Large intestine (tissue), 3 donors: ENCODE results near the gene PRKCB. TPM values are rescaled to one million over a fixed set of nuclear protein-coding genes. Genes with fewer than 3 reads are reported as not detected.

Experiments
- DNase-seq, 2 donors: peaks; one replicate each; pipeline versions ENCODE4 v3.0.0 to v3.0.0-alpha.2; 2013
- H3K27ac ChIP-seq: one replicate; pipeline ENCODE4 v1.5.1; 2013; ENCODE audit warnings: low read length
- H3K27me3 ChIP-seq: 2 replicates; pipeline ENCODE4 v1.6.1; 2013; ENCODE audit warnings: low read length; ENCODE audit not compliant: control insufficient read depth, insufficient read depth
- H3K36me3 ChIP-seq: 2 replicates; pipeline ENCODE4 v1.6.1; 2013; ENCODE audit warnings: low read length; ENCODE audit not compliant: control insufficient read depth, insufficient read depth
- H3K4me1 ChIP-seq: one replicate; pipeline ENCODE4 v1.6.1; 2013; ENCODE audit warnings: low read length; ENCODE audit not compliant: control insufficient read depth, insufficient read depth
- H3K4me3 ChIP-seq: one replicate; pipeline ENCODE4 v1.5.1; 2013; ENCODE audit warnings: low read length
- H3K9me3 ChIP-seq: one replicate; pipeline ENCODE4 v1.6.1; 2013; ENCODE audit warnings: mild to moderate bottlenecking, low read depth, low read length, moderate library complexity; ENCODE audit not compliant: control insufficient read depth
- WGBS: methylation state at CpG from one replicate; pipeline ENCODE4 v1.1.5; 2013; ENCODE audit warnings: low lambda C conversion rate; ENCODE audit not compliant: insufficient coverage; 5-methylcytosine and 5-hydroxymethylcytosine counted together
- polyA plus RNA-seq: library from polyadenylated mRNA; unstranded; fragments of 120-200 nt; gene quantifications from one replicate; pipeline ENCODE4 v1.2.1, GENCODE V29; 2013

PRKCB gene
- polyA plus RNA-seq, 1 donor = 3.1 TPM

GRCh38 chr16:23941963-23942564 lies 106.3 kb downstream of the PRKCB start:
- DNase-seq = no peak
- no CpG with 5 or more reads among the region's 5 CpGs for WGBS
- Histone ChIP-seq H3K4me1 (no peaks in the 10 kb centered on the region), H3K36me3 (no peaks in the 10 kb centered on the region), H3K4me3 (no peak overlapping the region), H3K27ac (no peak overlapping the region), H3K27me3 (no peaks in the 10 kb centered on the region), H3K9me3 (no peaks in the 10 kb centered on the region)

DNA sequence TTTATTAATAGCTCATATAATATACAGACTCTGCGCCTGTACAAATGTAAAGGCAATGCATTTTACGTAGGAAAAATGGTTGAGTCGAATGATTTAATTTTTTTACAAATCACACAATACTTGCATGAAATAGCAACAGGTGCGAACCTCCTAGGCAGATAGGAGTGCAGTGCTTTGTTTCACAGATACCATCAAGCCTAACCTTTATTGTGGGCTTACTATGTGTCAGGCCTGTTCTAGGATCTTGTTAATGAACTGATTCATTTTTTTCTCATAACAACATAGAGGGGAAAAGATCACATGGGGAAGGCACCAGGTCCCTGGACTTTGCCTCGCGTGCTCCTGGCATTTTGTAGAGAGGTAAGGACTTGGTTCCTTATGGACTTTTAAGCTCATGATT lies 107.8 kb downstream of the PRKCB start:
- no peaks in the 10 kb centered on the region for H3K4me1 ChIP-seq
- no peaks in the 10 kb centered on the region for H3K36me3 ChIP-seq
- no peak overlapping the region for H3K27ac ChIP-seq
- H3K27me3 ChIP-seq = no peaks in the 10 kb centered on the region
- DNase-seq = no peak
- H3K9me3 ChIP-seq = no peaks in the 10 kb centered on the region
- H3K4me3 ChIP-seq = no peak overlapping the region
- WGBS = 100% methylated on average over 1 of the region's 6 CpGs

DNA sequence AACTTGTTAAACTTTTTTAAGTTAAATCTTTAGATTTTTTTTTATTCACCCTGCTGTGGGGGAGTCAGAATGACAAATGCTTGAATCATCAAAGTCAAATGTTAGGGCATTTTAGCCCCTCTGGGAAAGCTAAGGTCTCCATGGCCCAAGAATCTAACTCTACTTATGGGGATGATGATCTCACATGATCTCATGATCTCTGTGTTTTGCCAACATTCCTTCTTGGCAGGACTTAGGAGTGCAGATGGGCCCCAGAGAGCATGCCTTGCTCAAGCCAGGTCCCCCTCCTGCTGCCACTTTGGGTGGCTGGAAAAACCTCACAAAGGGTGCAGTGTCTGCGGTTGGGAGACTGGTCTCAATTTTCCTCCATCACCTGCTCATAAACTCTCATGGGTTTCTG lies 108.6 kb downstream of the PRKCB start:
- Histone ChIP-seq H3K4me3 (no peak overlapping the region), H3K27ac (no peak overlapping the region), H3K4me1 (no peaks in the 10 kb centered on the region), H3K27me3 (no peaks in the 10 kb centered on the region), H3K9me3 (no peaks in the 10 kb centered on the region), H3K36me3 (no peaks in the 10 kb centered on the region)
- DNase-seq = no peak
- WGBS = no CpG with 5 or more reads among the region's 1 CpG

DNA sequence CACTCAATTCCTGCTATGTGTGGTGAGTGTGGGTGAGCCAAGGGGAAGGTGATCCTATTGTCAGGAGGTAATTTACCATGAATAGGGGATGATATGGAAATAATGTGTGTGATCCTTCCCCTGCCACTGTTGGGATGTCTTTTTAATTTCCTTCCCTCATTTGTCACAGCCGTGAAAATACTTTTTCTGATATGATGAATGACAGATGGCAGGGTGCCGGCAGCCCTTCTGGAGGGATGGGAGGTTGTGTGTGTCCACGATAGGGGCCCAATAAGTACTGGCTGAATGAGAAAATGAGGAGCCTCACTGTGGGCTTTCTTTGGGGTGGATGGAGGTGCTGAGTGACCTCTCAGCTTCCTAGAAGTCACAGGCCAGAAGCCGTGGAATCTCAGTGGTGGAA lies 109.5 kb downstream of the PRKCB start:
- Histone ChIP-seq H3K9me3 (no peaks in the 10 kb centered on the region), H3K27me3 (no peaks in the 10 kb centered on the region), H3K4me1 (no peaks in the 10 kb centered on the region), H3K27ac (no peak overlapping the region), H3K36me3 (no peaks in the 10 kb centered on the region), H3K4me3 (no peak overlapping the region)
- 50% methylated on average over 1 of the region's 4 CpGs for WGBS
- no peak for DNase-seq

DNA sequence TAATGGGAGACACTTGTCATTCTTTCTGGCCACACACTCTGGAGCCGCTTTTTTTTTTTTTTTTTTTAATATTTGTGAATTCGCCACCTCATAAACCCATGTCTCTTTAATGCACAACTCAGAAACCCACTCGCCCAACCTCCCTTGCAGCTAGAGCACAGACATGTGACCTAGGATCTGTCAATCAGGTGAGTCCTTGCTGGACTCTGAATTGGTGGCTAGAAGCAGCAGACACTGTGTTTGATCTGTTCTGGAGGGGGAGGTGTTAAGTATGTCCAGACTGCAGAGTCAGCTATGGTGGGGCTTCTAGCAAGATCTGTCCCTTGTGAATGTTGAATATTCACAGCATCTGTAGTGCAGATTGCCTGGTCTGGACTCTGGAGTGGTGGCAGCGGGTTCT lies 112.1 kb downstream of the PRKCB start:
- no peak for DNase-seq
- no peaks in the 10 kb centered on the region for H3K4me1 ChIP-seq
- no peak overlapping the region for H3K27ac ChIP-seq
- WGBS = no CpG with 5 or more reads among the region's 4 CpGs
- no peaks in the 10 kb centered on the region for H3K36me3 ChIP-seq
- no peak overlapping the region for H3K4me3 ChIP-seq
- no peaks in the 10 kb centered on the region for H3K9me3 ChIP-seq
- H3K27me3 ChIP-seq = no peaks in the 10 kb centered on the region

GRCh38 chr16:23948949-23949411 lies 113.2 kb downstream of the PRKCB start:
- 79% methylated on average over 5 of the region's 11 CpGs for WGBS
- Histone ChIP-seq H3K27ac (no peak overlapping the region), H3K4me3 (no peak overlapping the region), H3K36me3 (no peaks in the 10 kb centered on the region), H3K27me3 (peaks cover 2% of the 10 kb centered on the region), H3K9me3 (no peaks in the 10 kb centered on the region), H3K4me1 (no peaks in the 10 kb centered on the region)
- DNase-seq = no peak

GRCh38 chr16:23949630-23950290 lies 114.0 kb downstream of the PRKCB start:
- DNase-seq = no peak
- Histone ChIP-seq H3K27ac (no peak overlapping the region), H3K4me3 (no peak overlapping the region), H3K27me3 (peaks cover 2% of the 10 kb centered on the region), H3K9me3 (no peaks in the 10 kb centered on the region), H3K4me1 (no peaks in the 10 kb centered on the region), H3K36me3 (no peaks in the 10 kb centered on the region)
- no CpG with 5 or more reads among the region's 5 CpGs for WGBS

DNA sequence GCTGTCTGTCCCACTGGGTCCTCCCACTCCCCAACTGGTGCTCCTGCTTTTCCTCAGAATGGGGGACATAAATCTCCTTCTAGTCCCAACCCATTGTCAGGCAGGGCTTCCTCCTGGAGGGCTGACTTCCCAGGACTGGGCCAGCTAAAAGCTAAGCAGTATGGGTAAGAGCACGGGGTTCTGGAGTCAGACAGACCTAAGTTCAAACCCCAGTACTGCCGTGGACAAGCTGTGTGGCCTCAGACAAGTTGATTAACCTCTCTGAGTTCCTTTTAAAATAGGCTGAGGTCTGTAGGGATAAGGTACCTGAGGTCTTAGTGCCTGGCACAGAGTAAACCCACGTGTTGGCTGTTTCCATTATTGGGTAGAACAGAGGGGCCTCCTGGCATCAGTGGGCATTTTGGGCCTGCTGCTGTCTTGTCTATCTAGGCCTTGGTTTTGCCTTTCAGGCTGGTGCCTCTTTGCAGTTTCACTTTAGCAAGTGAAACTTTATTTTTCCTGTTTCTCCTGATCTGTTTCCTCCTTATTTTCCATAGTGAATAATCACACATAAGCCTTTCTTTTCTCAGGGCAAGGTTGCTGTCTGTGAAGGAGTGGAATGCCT lies 114.6 kb downstream of the PRKCB start:
- WGBS = no CpG with 5 or more reads among the region's 3 CpGs
- Histone ChIP-seq H3K4me1 (no peaks in the 10 kb centered on the region), H3K9me3 (no peaks in the 10 kb centered on the region), H3K27ac (no peak overlapping the region), H3K36me3 (no peaks in the 10 kb centered on the region), H3K4me3 (no peak overlapping the region), H3K27me3 (peaks cover 2% of the 10 kb centered on the region)
- no peak for DNase-seq

GRCh38 chr16:23950898-23951297 lies 115.1 kb downstream of the PRKCB start:
- H3K36me3 ChIP-seq = no peaks in the 10 kb centered on the region
- no peaks in the 10 kb centered on the region for H3K9me3 ChIP-seq
- no peak overlapping the region for H3K4me3 ChIP-seq
- H3K4me1 ChIP-seq = no peaks in the 10 kb centered on the region
- no peak overlapping the region for H3K27ac ChIP-seq
- 60% methylated on average over 2 of the region's 7 CpGs for WGBS
- H3K27me3 ChIP-seq = peaks cover 2% of the 10 kb centered on the region
- DNase-seq = no peak

DNA sequence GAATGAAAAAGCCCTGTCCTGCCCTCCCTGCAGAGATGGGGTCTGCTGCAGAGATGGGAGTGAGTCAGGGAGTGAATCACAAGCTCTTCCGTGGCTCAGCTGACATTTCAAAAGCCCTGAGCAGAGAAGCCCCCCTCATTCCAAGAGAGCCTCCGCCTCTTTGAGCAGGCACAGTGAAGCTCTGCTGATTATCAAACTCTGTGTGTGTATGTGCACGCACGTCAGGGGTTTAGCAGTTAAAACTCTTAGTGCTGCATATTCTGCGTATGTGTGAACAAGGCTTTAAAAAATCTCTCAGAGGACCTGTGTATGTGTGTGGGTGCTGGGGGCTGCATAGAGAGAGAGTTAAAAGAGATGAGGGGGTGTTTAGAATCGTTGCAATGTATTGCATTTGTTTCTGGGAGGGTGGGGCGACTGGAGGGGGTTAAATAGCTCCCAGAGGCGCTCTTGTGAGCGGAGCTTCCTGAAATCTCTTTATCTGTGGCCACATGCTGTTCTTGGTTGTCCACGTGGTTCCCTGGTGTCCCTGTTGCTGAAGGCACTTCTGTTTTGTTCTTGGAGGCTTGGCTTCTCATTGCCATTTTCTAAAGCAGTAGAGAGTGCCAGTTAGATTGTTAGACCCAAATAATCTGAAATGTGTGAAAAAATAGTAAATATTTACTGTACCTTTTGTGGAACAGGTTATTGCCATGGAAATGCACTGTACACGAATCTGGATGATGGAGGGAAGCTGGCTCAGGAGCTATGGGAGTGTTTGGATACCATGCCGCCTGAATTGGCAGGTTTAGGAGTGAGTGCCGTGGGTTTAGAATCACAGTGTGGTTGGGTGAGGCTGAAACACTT lies 116.6 kb downstream of the PRKCB start:
- no peaks in the 10 kb centered on the region for H3K4me1 ChIP-seq
- H3K27me3 ChIP-seq = peaks cover 2% of the 10 kb centered on the region
- H3K27ac ChIP-seq = no peak overlapping the region
- H3K4me3 ChIP-seq = no peak overlapping the region
- no CpG with 5 or more reads among the region's 13 CpGs for WGBS
- no peak for DNase-seq
- H3K9me3 ChIP-seq = no peaks in the 10 kb centered on the region
- no peaks in the 10 kb centered on the region for H3K36me3 ChIP-seq
